Nephron (organoid): ENCODE measurements around the gene RPRD1B.
A peak's percentile ranks its signal among the peaks of the same experiment; 100 is the strongest.
"Not testable (repeated sequence)": the region's sequence is repeated elsewhere in the genome, so short reads cannot be mapped to it uniquely, and the experiment has no call there.

Source experiments
- H3K27ac Mint-ChIP-seq, 3 experiments: 2 replicates each; pipeline ENCODE4 v1.8.0; 2020; ENCODE audit warnings: mixed read lengths in 3 of 3, mild to moderate bottlenecking in 2 of 3, moderate library complexity in 1 of 3
- H3K27me3 Mint-ChIP-seq: 2 replicates; pipeline ENCODE4 v1.8.0; 2021; ENCODE audit warnings: low read depth, mild to moderate bottlenecking, moderate library complexity, mixed read lengths
- H3K36me3 Mint-ChIP-seq: 2 replicates; pipeline ENCODE4 v1.8.0; 2020; ENCODE audit warnings: low read depth, mixed read lengths
- H3K4me1 Mint-ChIP-seq: 2 replicates; pipeline ENCODE4 v1.8.0; 2020; ENCODE audit warnings: mixed read lengths
- H3K4me3 Mint-ChIP-seq, 3 experiments: 2 replicates each; pipeline ENCODE4 v1.8.0; 2020; ENCODE audit warnings: mild to moderate bottlenecking in 3 of 3, mixed read lengths in 3 of 3, moderate library complexity in 2 of 3
- H3K9me3 Mint-ChIP-seq: 2 replicates; pipeline ENCODE4 v1.8.0; 2020; ENCODE audit warnings: mixed read lengths
- TF ChIP-seq, protein P1 (sequence below), 3 experiments: fragments of 200-600 bp; sonication (generic); IDR thresholded peaks; one replicate each; pipeline ENCODE4 v1.5.0; 2021; ENCODE audit warnings: antibody characterized with exemption in 3 of 3; ENCODE audit not compliant: unreplicated experiment in 3 of 3

The RPRD1B gene

DNA sequence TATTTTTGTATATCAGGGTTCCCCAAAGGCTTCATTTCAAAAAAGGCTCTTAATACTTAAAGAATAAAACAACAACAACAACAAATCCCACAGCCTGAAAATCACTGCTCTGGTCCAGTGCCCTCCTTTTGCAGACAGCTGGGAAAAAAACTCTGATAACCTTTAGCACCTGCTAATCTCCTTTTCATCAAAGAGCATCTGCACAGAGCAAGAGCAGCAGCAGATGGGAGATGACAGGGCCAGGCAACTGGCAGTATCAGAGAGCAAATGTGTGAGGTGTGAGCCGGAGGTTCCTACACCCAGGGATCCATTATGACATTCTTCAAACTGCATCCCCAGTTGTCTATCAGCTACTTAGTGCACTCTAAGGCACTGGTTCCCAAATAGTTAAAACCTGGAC is 26.0 kb upstream of the RPRD1B start:
- H3K4me3 Mint-ChIP-seq: no peak overlapping the region
- H3K9me3 Mint-ChIP-seq: no peaks in the 10 kb centered on the region
- H3K4me1 Mint-ChIP-seq: peaks cover 33% of the 10 kb centered on the region
- H3K27ac Mint-ChIP-seq: peak overlapping the region in 1 of 3 experiments; percentile 14
- H3K27me3 Mint-ChIP-seq: no peaks in the 10 kb centered on the region
- TF ChIP-seq, protein P1, sequence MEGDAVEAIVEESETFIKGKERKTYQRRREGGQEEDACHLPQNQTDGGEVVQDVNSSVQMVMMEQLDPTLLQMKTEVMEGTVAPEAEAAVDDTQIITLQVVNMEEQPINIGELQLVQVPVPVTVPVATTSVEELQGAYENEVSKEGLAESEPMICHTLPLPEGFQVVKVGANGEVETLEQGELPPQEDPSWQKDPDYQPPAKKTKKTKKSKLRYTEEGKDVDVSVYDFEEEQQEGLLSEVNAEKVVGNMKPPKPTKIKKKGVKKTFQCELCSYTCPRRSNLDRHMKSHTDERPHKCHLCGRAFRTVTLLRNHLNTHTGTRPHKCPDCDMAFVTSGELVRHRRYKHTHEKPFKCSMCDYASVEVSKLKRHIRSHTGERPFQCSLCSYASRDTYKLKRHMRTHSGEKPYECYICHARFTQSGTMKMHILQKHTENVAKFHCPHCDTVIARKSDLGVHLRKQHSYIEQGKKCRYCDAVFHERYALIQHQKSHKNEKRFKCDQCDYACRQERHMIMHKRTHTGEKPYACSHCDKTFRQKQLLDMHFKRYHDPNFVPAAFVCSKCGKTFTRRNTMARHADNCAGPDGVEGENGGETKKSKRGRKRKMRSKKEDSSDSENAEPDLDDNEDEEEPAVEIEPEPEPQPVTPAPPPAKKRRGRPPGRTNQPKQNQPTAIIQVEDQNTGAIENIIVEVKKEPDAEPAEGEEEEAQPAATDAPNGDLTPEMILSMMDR (IDR thresholded peaks at IDR 0.05; ENCODE audit: unreplicated experiment in 3 of 3): no peak
- peaks cover 44% of the 10 kb centered on the region for H3K36me3 Mint-ChIP-seq

DNA sequence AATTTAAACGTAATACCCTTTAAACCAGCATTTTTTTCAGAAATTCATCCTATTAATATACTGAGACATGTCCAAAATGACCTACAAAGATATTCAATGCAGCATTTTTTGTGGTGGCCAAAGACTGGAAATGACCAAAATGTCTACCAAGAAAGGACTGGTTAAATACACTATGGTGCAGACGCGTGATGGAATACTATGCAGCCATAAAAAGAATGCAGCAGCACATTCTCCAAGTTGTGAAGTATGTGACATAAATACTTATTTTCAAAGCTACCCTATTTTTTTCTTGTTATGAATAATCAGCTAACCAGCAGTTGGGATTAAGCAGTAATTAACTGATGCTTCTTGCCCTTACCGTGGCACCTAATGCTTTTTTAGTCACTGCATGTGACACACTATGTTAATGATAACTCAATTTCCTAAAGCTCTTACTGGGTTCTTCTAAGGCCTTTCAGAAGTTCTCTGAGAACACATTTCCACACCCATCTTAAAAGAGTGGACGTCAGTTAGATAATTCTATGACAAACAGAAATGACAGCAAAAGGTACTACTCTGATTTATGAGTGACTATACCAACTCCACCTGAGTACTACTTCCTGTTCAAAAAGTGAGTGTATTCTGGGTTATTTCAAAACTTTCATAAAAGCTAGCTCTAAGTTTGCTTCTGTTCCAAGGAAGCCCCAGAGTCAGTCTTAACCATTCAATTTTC is 25.2 kb upstream of the RPRD1B start:
- TF ChIP-seq, protein P1 (IDR thresholded peaks at IDR 0.05; ENCODE audit: unreplicated experiment in 3 of 3): no peak
- peaks cover 36% of the 10 kb centered on the region for H3K4me1 Mint-ChIP-seq
- no peaks in the 10 kb centered on the region for H3K9me3 Mint-ChIP-seq
- no peak overlapping the region for H3K27ac Mint-ChIP-seq
- peaks cover 50% of the 10 kb centered on the region for H3K36me3 Mint-ChIP-seq
- H3K27me3 Mint-ChIP-seq: no peaks in the 10 kb centered on the region
- H3K4me3 Mint-ChIP-seq: no peak overlapping the region

DNA sequence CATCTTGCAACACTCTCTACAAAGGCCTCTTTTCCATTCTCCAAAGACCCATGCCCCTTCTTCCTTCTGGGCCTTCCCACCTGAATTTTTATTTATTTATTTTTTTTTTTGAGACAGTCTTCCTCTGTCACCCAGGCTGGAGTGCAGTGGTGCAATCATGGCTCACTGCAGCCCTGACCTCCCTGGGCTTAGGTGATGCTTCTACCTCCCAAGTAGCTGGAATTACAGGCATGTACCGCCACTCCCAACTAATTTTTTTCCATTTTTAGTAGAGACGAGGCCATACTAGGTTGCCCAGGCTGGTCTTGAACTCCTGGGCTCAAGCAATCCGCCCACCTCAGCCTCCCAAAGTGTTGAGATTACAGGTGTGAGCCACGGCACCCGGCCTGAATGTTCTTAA is 24.1 kb upstream of the RPRD1B start:
- H3K27ac Mint-ChIP-seq, H3K9me3 Mint-ChIP-seq, H3K4me3 Mint-ChIP-seq, H3K27me3 Mint-ChIP-seq: not testable (repeated sequence)
- Mint-ChIP-seq H3K4me1 (peaks cover 34% of the 10 kb centered on the region), H3K36me3 (peaks cover 53% of the 10 kb centered on the region)

DNA sequence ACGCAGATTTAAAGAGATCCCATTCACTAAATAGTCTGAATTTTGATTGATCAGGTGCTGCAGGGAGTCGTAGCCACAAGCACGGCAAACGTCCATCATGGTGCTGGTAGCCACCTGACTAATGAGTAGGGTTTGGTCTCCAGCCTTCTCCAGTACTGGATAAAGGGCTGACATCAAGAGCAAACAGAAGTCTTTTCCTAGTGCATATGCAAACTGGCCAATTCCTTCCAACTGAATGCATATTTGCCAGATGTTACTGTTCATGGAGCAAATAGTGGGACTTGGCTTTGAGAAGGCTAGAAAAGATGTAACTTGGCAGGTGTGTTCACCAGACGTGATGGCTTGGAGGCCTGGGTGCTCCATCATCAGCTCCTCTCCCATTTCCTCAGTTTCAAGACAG is 21.9 kb upstream of the RPRD1B start:
- Mint-ChIP-seq H3K27me3 (no peaks in the 10 kb centered on the region), H3K9me3 (peaks cover 4% of the 10 kb centered on the region), H3K27ac (no peak overlapping the region), H3K4me3 (no peak overlapping the region), H3K4me1 (peaks cover 17% of the 10 kb centered on the region), H3K36me3 (peaks cover 71% of the 10 kb centered on the region)
- TF ChIP-seq, protein P1 (IDR thresholded peaks at IDR 0.05; ENCODE audit: unreplicated experiment in 3 of 3): no peak

DNA sequence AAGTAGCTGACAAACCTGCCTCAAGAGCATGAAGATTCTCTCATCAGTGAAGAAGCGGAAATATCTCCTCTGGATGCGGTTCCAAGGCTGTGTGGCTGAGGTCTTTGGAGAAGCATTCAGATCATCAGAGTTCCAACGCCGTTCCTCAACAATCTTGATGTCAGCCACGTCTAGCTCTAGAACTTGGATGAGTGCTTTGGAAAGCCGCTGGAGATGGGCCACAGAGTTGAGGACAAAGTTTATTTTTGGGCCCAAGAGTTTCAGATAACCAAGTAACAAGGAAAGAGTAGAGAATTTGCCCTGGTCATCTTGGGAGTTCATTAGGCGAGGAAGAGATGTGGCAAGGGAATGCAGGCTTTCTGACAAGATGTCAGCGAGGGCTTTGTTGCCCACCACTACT is 21.2 kb upstream of the RPRD1B start:
- TF ChIP-seq, protein P1 (IDR thresholded peaks at IDR 0.05; ENCODE audit: unreplicated experiment in 3 of 3): no peak
- Mint-ChIP-seq H3K4me1 (peaks cover 13% of the 10 kb centered on the region), H3K36me3 (peaks cover 77% of the 10 kb centered on the region), H3K27me3 (no peaks in the 10 kb centered on the region), H3K27ac (no peak overlapping the region), H3K9me3 (peaks cover 8% of the 10 kb centered on the region), H3K4me3 (no peak overlapping the region)

DNA sequence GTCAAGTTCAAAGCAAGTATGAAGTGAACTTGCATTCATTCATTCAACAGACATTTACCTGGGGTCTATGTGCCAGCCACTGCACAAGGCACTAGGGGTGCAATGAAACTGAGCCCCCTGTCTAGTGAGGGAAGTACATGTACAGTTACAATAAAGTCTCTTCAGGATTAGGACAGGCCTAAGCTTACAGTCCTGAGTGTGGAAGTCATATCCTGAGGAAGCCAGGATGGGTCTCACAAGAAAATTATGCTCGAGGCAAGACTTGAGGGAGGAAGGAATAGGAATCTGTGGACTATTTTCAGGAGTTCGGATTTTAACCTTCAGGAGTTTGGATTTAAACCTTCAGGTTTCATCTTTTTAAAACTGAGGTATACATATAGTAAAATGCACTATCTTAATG is 19.7 kb upstream of the RPRD1B start:
- peaks cover 11% of the 10 kb centered on the region for H3K4me1 Mint-ChIP-seq

More for the DNA sequence above, 19.7 kb upstream of the RPRD1B start:
- H3K27me3 Mint-ChIP-seq: no peaks in the 10 kb centered on the region
- peaks cover 85% of the 10 kb centered on the region for H3K36me3 Mint-ChIP-seq
- no peak overlapping the region for H3K27ac Mint-ChIP-seq
- H3K9me3 Mint-ChIP-seq: peaks cover 18% of the 10 kb centered on the region
- H3K4me3 Mint-ChIP-seq: no peak overlapping the region
- TF ChIP-seq, protein P1 (IDR thresholded peaks at IDR 0.05; ENCODE audit: unreplicated experiment in 3 of 3): no peak
